LNCaP clone FGC (cell line): ENCODE results near the gene PROM2.

ENCODE experiments used
- DNase-seq: peaks from one replicate; pipeline ENCODE4 v3.0.0-alpha.2; 2011; ENCODE audit warnings: low read depth
- H3K4me3 ChIP-seq: 2 replicates; pipeline ENCODE4 v1.5.1; 2011; ENCODE audit warnings: mild to moderate bottlenecking, low read depth, low read length, control low read depth
- CTCF ChIP-seq: IDR thresholded peaks from 2 replicates; pipeline ENCODE4 v1.5.1; 2012; ENCODE audit warnings: mild to moderate bottlenecking; ENCODE audit not compliant: control insufficient read depth, insufficient read depth; ENCODE audit errors: extremely low read depth

PROM2 gene

GRCh38 chr2:95323347-95324155 is 49.3 kb downstream of the PROM2 start:
- H3K4me3 ChIP-seq, result no peak overlapping the region
- peak; percentile 66 for TF ChIP-seq CTCF
- DNase-seq, result no peak

- no peak overlapping the region for H3K4me3 ChIP-seq
- no peak for TF ChIP-seq CTCF
- DNase-seq, result no peak
Measured at GRCh38 chr2:95325026-95325425, 50.8 kb downstream of the PROM2 start.

GRCh38 chr2:95325590-95326432 is 51.6 kb downstream of the PROM2 start:
- no peak for DNase-seq
- no peak overlapping the region for H3K4me3 ChIP-seq
- no peak for TF ChIP-seq CTCF

GRCh38 chr2:95326433-95327140 is 52.3 kb downstream of the PROM2 start:
- no peak overlapping the region for H3K4me3 ChIP-seq
- DNase-seq, result no peak
- no peak for TF ChIP-seq CTCF

- H3K4me3 ChIP-seq, result no peak overlapping the region
- no peak for TF ChIP-seq CTCF
- DNase-seq, result no peak
Measured at GRCh38 chr2:95327861-95328260, 53.6 kb downstream of the PROM2 start.

- no peak overlapping the region for H3K4me3 ChIP-seq
- no peak for DNase-seq
- no peak for TF ChIP-seq CTCF
Measured at GRCh38 chr2:95328358-95329125, 54.3 kb downstream of the PROM2 start.
